OCI-LY3 (cell line): ENCODE measurements around the gene TPPP2.

ENCODE experiments used
- H2AFZ ChIP-seq: fragments of 200-600, 300-600 bp; shearing (Covaris generic); 2 replicates; pipeline ENCODE4 v1.6.0; 2014; ENCODE audit warnings: antibody characterized with exemption, low read depth, low read length
- H3K27ac ChIP-seq: fragments of 200-600, 300-600 bp; sonication (generic); 2 replicates; pipeline ENCODE4 v1.5.1; 2014; ENCODE audit warnings: mild to moderate bottlenecking, low read length, moderate library complexity, mixed read lengths
- H3K27me3 ChIP-seq: fragments of 200-600, 300-600 bp; sonication (generic); 2 replicates; pipeline ENCODE4 v1.6.1; 2014; ENCODE audit warnings: low read depth, low read length, mixed read lengths
- H3K36me3 ChIP-seq: fragments of 200-600, 300-600 bp; sonication (generic); replicated peaks from 2 replicates; pipeline ENCODE3; 2014; ENCODE audit warnings: low read depth, low read length, mixed read lengths
- H3K4me1 ChIP-seq: fragments of 300-600, 200-600 bp; sonication (generic); 2 replicates; pipeline ENCODE4 v1.6.1; 2014; ENCODE audit warnings: low read length, mixed read lengths
- H3K4me2 ChIP-seq: fragments of 200-600, 300-600 bp; sonication (generic); 2 replicates; pipeline ENCODE4 v1.6.1; 2014; ENCODE audit warnings: low read length, mixed read lengths
- H3K4me3 ChIP-seq: fragments of 300-600, 200-600 bp; sonication (generic); 2 replicates; pipeline ENCODE4 v1.5.1; 2014; ENCODE audit warnings: antibody characterized with exemption, mild to moderate bottlenecking, low read length, moderate library complexity
- H3K79me2 ChIP-seq: fragments of 300-600, 200-600 bp; shearing (Covaris generic); 2 replicates; pipeline ENCODE4 v1.6.1; 2014; ENCODE audit warnings: mild to moderate bottlenecking, low read length, mixed read lengths
- H3K9ac ChIP-seq: fragments of 300-600, 200-600 bp; shearing (Covaris generic); 2 replicates; pipeline ENCODE4 v1.6.0; 2014; ENCODE audit warnings: mild to moderate bottlenecking, low read length, moderate library complexity
- H3K9me3 ChIP-seq: fragments of 200-600, 300-600 bp; shearing (Covaris generic); 2 replicates; pipeline ENCODE4 v1.6.1; 2014; ENCODE audit warnings: low read length, mixed read lengths; ENCODE audit not compliant: insufficient read depth
- H4K20me1 ChIP-seq: fragments of 200-600, 300-600 bp; sonication (generic); 2 replicates; pipeline ENCODE4 v1.6.1; 2016; ENCODE audit warnings: low read length, mixed read lengths; ENCODE audit not compliant: insufficient read depth
- EZH2phosphoT487 ChIP-seq: fragments of 200-600 bp; shearing (Covaris generic); IDR thresholded peaks from 2 replicates; pipeline ENCODE4 v1.6.1; 2018; ENCODE audit warnings: antibody characterized with exemption, mixed run types, low read depth
- TF ChIP-seq, protein P1 (sequence below): fragments of 200-600, 300-600 bp; sonication (generic); IDR thresholded peaks from 2 replicates; pipeline ENCODE4 v1.5.1; 2014; ENCODE audit warnings: antibody characterized with exemption, low read length, low read depth

Gene TPPP2

DNA sequence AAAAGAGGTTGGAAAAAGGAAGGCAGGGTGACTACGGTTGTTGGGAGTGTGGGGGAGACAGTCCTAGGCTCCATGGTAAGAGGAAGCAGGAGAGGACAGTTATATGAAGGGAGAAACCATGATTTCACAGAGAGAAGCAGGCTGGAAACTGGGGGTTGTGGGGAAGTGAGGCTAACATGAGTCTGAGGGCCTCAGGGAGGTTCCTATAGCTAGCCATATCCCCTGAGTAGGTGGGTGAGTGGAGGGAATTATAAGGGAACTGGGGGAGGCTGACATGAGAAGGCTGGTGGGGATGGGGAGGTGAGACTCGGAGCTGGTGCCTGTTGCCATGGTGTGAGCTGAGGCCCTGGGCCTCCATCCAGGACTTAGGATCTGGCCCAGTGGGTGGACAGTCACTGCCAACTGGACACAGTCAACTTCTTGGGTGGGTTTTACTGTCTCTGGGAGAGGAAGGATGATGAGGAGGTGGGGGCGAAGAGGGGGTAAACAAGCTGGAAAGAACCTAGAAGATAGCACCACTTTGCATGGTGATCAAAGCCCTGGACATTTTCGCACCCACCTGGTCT lies 3.2 kb downstream of the TPPP2 start:
- Histone ChIP-seq H3K9me3 (no peaks in the 10 kb centered on the region), H3K4me2 (no peak overlapping the region), H3K9ac (no peak overlapping the region), H2AFZ (no peak overlapping the region), H3K4me1 (no peaks in the 10 kb centered on the region), H3K79me2 (no peaks in the 10 kb centered on the region), H3K27ac (no peak overlapping the region), H3K36me3 (no peaks in the 10 kb centered on the region), H3K4me3 (no peak overlapping the region), H3K27me3 (peaks cover 7% of the 10 kb centered on the region), H4K20me1 (no peaks in the 10 kb centered on the region)
- TF ChIP-seq, protein P1, sequence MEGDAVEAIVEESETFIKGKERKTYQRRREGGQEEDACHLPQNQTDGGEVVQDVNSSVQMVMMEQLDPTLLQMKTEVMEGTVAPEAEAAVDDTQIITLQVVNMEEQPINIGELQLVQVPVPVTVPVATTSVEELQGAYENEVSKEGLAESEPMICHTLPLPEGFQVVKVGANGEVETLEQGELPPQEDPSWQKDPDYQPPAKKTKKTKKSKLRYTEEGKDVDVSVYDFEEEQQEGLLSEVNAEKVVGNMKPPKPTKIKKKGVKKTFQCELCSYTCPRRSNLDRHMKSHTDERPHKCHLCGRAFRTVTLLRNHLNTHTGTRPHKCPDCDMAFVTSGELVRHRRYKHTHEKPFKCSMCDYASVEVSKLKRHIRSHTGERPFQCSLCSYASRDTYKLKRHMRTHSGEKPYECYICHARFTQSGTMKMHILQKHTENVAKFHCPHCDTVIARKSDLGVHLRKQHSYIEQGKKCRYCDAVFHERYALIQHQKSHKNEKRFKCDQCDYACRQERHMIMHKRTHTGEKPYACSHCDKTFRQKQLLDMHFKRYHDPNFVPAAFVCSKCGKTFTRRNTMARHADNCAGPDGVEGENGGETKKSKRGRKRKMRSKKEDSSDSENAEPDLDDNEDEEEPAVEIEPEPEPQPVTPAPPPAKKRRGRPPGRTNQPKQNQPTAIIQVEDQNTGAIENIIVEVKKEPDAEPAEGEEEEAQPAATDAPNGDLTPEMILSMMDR: no peak
- TF ChIP-seq EZH2phosphoT487: no peak

DNA sequence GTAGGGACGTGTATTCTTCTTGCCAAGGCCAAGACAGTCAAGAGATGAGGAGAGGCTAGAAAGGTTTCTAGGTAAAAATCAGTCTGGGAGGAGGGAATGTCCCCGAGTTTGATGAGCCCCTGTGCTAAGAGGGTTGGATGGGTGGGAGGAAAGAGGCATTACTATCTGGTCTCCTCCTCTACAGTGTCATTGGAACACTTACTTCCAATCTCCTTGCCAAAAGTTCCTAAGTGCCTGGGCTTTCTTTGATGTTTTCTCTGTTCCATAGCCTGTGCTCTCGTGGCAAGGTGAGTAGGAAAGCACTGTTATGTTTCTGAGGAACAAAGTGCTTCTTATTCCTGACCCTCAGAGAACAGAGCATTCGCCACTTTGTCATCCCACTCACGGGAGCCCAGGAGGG lies 4.7 kb downstream of the TPPP2 start, which contains the start of gene RNASE13:
Gene RNASE13 (minus strand): TSS at position 101 of the 400 bp plus-strand sequence. CDS start 519 bp downstream, outside the sequence.
- Histone ChIP-seq H2AFZ (no peak within 1 kb of the TSS), H3K27me3 (peaks cover 7% of the 10 kb centered on the region), H3K9ac (no peak within 1 kb of the TSS), H4K20me1 (no peaks in the 10 kb centered on the region), H3K36me3 (no peaks in the 10 kb centered on the region), H3K4me2 (no peak within 1 kb of the TSS), H3K27ac (no peak within 1 kb of the TSS), H3K4me3 (no peak within 1 kb of the TSS), H3K4me1 (no peaks in the 10 kb centered on the region), H3K79me2 (no peaks in the 10 kb centered on the region), H3K9me3 (no peaks in the 10 kb centered on the region)
- TF ChIP-seq, protein P1: no peak
- no peak for TF ChIP-seq EZH2phosphoT487

DNA sequence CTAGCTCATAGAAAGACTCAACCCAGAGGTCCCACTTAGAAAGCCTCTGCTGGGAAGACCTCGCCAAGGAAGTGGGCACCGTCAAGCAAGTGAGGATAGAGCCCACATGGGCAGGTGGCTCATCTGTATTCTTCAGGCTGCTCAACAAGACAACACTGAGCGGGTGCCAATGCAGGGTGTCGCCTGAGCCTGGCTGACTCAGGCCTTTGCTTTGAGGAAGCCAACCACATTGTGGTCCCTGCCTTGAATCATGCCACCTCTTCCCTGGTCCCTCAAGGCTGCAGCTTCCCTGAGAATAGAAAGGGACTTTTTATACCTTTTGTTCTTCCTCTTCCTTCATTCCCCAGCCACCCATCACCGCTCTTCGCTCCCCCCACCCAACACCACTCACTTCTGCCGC lies 6.7 kb downstream of the TPPP2 start:
- Histone ChIP-seq H3K4me1 (no peaks in the 10 kb centered on the region), H3K36me3 (no peaks in the 10 kb centered on the region), H3K9ac (no peak overlapping the region), H4K20me1 (no peaks in the 10 kb centered on the region), H3K9me3 (no peaks in the 10 kb centered on the region), H3K27ac (no peak overlapping the region), H3K79me2 (no peaks in the 10 kb centered on the region), H3K27me3 (peaks cover 7% of the 10 kb centered on the region), H2AFZ (no peak overlapping the region), H3K4me3 (no peak overlapping the region), H3K4me2 (no peak overlapping the region)
- TF ChIP-seq, protein P1: no peak
- TF ChIP-seq EZH2phosphoT487: no peak

DNA sequence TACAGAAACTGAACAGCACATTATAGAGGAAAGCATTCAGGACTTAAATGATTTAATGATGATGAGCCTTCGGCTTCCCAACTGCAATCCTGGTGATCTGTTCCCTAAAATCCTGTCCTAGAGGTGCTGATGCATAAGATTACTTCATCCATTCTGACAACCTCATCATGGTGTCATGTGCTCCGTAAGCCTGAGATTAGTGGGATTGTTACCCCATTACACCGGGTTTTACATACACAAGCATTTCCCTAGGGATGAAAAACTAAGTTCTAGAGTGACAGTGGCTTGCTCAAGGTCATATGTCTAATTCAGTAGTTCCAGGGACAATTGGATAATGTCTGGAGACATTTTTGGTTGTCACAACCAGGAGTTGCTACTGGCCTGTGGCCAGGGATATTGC lies 7.1 kb downstream of the TPPP2 start:
- Histone ChIP-seq H3K4me1 (no peaks in the 10 kb centered on the region), H3K9me3 (no peaks in the 10 kb centered on the region), H3K27ac (no peak overlapping the region), H3K4me2 (no peak overlapping the region), H3K79me2 (no peaks in the 10 kb centered on the region), H3K36me3 (no peaks in the 10 kb centered on the region), H4K20me1 (no peaks in the 10 kb centered on the region), H3K4me3 (no peak overlapping the region), H2AFZ (no peak overlapping the region), H3K9ac (no peak overlapping the region), H3K27me3 (peaks cover 8% of the 10 kb centered on the region)
- TF ChIP-seq, protein P1: no peak
- TF ChIP-seq EZH2phosphoT487: no peak
